ENCODE data around the gene DNAJC9.

Gene DNAJC9

DNA sequence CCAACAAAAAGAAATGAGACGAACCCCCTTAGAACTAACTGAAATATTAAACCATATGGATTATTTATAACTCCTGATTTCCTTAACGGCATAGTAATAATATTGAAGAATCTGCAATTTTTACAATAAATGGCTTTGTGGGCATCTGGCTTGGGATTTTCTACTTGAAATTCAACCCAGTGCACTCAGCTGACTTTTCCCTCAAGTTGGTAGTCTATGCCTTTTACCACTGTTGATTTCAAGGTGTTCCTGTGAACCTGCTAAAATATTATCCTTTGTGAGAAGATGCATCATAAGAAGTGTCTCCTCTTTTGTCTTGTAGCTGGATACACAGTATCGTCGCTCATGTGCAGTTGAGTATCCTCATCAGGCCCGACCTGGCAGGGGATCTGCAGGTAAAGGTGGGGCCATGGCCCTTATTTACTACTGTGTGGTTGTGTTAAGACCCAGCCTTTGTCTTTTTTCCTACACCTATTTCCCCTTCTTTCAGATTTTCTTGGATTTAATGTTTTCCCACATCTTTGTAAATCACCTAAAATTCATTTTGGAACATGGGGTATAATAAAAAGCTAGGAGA lies 8.0 kb downstream of the DNAJC9 start:
- DNase-seq (ENCODE audit: low spot score): no peak

DNA sequence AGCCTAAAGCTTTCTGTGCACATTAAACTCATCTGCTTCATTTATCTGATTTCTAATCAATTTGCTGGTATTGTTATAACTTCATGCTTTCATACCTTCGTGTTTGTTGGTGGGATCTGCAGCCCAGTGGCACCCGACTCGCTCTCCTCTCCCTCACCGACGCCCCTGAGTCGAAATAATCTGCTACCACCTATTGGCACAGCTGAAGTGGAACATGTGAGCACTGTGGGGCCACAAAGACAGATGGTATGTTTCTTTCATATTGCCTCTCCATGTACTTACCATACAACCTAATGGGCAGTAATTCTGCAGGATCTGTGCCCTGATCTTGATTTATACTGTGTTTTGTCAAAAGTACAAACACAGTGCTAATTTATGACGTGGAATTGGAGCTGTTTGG lies 12.4 kb downstream of the DNAJC9 start:
- no peak for DNase-seq (ENCODE audit: low spot score)

DNA sequence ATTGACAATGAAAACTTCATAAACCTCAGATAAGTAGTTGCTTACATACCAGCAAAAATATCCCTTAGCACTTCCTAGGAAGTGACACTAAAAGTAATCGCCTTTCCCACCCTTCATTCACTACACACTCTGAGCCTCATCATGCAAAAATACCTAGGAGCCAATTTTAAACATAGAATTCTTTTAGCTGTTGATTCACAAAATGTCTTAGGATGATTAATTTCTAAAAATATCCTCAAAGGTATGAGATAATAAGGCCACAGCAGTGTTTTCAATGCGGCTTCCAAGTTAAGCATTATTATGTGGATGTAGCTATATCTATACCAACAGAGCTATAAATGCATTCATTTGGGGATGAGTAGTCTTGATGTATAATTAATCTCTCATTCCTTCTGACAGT lies 13.2 kb downstream of the DNAJC9 start:
- DNase-seq (ENCODE audit: low spot score): no peak

DNA sequence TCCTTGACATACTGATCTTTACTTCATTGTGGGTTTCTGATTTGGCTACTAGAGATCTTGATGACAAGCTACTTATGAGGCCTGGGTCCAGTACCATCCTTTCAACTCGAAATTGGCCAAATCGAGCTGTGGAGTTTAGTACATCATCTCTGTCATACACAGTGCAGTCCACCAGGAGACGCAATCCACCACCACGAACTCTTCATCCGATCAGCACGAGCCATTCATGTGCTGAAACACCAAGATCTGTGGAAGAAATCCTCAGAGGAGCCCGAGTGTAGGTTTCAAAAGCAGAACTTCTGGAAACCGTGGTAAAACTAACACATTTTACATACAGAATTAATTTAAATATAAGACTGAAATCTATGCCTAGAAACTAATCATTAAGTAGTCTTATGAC lies 14.2 kb downstream of the DNAJC9 start:
- no peak for DNase-seq (ENCODE audit: low spot score)

DNA sequence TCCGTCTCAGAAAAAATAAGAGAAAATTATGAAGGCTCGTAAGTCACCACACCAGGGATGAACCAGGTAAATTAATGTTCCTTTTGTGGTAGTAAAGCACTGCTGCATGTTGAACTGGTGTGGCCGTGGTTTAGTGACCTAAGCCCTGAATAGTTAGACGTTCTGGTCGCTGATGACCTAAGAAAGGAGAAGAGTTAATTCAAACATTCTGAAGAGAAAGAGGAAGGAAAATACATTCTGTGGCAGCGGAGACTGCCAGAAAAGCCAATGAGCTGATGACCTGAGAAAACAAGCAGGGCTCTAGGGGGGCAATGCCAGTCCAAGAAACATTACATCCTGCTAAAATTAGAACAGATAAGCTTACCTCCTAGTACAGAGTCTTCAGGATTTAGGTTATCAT lies 17.5 kb downstream of the DNAJC9 start:
- no peak for DNase-seq (ENCODE audit: low spot score)

GRCh38 chr10:73228247-73228646 lies 18.8 kb downstream of the DNAJC9 start:
- DNase-seq (ENCODE audit: low spot score): no peak

DNA sequence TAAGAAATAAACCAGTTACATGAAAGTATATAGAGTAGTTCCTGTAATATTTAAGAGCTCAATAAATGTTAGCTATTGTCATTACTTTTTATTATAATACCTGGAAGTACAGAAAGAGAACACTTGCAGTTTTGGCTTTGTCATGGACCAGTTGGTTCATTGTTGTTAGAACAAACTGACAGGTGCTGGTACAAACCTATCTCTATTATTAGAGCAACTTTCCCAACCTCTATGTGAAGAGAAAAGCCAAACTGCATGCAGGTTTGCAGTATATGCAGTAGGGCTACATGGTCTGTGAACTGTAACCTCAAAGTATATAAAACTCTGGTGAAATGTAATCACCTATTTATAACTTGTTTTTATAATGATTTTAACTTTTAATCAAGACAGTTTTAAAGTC lies 20.4 kb downstream of the DNAJC9 start:
- no peak for DNase-seq (ENCODE audit: low spot score)

- DNase-seq (ENCODE audit: low spot score): no peak
Observed at GRCh38 chr10:73225518-73225917, 21.5 kb downstream of the DNAJC9 start.

DNA sequence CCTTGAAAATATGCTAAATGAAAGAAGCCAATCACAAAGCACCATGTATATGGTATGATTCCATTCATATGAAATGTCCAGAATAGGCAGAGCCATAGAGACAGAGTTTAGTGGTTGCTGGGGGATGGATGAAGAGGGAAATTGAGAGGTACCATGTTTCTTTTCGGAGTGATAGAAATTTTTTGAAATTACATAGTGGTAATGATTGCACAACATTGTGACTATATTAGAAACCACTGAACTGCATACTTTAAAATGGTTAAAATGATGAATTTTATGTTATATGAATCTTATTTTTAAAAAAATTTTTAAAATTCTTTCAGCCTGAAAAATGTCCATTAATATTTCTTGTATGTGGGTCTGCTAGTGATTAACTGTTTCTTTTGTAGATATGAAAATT lies 26.1 kb downstream of the DNAJC9 start:
- no peak for DNase-seq (ENCODE audit: low spot score)

GRCh38 chr10:73219384-73219783 lies 27.7 kb downstream of the DNAJC9 start:
- no peak for DNase-seq (ENCODE audit: low spot score)

- DNase-seq (ENCODE audit: low spot score): no peak
Observed at GRCh38 chr10:73218431-73219191, 28.4 kb downstream of the DNAJC9 start.

GRCh38 chr10:73217628-73218027 lies 29.4 kb downstream of the DNAJC9 start:
- no peak for DNase-seq (ENCODE audit: low spot score)

DNA sequence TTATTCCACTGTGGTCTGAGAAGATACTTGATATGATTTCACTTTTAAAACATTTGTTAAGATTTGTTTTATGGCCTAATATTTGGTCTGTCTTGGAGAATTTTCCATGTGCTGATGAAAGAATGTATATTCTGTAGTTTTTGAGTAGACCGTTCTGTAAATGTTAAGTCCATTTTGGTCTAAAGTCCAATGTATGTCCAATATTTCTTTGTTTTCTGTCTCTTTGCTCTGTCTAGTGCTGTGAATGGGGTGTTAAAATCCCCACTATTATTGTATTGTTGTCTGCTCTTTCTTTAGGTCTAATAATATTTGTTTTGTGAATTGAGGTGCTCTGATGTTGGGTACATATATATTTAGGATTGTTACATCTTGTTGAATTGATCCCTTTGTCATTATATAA lies 31.3 kb downstream of the DNAJC9 start:
- no peak for DNase-seq (ENCODE audit: low spot score)

DNA sequence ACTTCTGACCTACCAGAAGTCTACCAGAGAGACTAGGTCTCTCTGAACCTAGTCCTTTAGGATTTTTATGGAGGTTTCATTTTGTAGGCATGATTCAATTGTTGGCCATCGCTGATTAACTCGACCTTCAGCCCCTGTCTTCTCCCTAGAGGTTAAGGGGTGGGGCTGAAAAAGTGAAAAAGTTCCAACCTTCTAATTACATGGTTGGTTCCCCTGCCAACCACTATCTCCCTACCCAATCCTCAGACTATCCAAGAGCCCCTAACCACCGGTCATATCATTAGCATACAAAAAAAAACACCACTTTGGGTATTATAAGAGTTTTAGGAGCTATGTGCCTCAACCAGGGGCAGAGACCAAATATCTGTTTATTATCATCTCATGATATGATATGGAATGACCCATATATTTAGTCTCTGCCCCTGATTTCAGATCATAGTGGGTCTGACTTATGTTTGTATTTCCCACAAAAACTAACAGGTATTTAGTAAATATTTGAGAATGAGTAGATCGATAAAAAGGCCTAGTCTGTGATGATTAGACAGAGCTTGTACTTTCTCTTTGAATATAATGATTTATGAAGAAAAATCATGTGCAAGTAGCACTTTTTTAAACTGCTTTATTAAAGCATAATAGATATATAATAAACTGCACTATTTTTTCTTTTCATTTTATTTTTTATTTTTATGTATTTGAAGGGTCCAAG lies 35.8 kb downstream of the DNAJC9 start:
- no peak for DNase-seq (ENCODE audit: low spot score)

DNA sequence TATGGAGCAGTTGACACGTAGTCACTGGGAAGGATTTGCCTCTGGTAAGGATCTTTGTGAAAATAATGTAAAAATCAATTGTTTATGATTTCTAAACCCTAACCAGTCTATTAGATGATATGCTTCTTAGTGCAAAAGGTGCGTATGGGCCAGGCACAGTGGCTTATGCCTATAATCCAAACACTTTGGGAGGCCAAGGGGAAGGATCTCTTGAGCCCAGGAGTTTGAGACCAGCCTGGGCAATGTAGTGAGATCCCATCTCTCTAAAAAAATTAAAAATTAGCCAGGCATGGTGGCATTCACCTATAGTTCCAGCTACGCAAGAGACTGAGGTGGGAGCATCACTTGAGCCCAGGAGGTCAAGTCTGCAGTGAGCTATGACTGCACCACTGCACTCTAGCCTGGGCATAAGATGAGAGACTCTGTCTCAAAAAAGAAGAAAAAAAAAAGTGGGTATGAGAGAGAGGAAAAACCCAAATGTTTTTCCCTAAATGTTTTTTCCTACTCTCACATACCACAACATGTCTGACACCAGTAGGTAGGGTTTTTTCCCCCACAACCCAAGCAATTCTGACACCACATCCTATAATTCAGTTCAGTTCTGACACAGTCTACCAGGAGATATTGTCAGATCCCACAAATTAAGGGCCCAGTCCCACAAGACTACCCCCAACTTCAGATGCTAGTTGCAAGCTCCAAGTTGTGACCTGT lies 36.5 kb downstream of the DNAJC9 start:
- DNase-seq (ENCODE audit: low spot score): no peak

DNA sequence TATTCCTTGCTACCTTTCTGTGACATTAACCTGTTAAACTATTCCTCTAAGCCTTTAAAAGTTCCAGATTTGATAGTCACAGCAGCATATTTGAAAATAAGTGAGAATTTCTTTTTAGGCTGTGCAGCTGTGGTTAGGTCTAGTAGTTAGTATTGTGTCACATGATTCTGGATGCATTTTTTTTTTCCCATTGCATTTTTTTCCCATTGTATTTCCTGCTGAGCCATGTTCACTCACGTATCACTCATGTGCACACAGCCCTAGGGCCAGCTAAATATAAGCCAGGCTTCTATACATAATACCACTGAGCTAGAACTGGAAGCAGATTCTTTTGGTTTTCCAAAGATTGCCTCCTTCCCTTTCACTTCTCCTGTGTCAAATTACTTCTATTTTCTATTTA lies 37.4 kb downstream of the DNAJC9 start:
- DNase-seq (ENCODE audit: low spot score): no peak

DNA sequence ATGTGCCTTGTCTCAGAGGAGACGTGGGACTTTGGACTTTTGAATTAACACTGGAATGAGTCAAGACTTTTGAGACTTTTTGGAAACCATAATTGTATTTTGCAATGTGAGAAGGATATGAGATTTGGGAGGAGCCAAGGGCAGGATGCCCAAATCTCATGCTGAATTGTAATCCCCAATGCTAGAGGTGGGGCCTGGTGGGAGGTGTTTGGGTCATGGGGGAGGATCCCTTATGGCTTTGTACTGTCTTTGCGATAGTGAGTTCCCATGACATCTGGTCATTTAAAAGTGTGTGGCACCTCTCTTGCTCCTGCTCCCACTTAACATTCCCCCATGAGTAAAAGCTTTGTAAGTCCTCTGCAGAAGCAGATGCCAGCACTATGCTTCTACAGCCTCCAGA lies 39.2 kb downstream of the DNAJC9 start:
- no peak for DNase-seq (ENCODE audit: low spot score)

DNA sequence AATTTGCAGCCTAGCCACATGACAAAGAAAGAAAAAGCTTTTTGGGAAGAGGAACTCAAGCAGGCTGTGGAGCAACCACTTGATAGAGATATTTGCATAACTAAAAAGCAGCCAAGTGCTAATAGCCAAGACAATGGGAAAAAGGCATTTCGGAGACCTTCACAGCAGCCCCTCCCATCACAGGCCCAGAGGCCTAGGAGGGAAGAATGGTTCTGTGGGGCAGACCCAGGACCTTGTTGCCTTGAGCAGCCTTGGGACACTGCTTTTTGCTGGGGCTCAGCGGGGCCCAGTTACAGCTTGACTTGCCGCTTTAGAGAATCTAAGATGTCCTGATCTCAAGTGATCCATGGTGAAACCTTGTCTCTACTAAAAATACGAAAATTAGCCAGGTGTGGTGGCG lies 40.7 kb downstream of the DNAJC9 start:
- DNase-seq (ENCODE audit: low spot score): no peak

GRCh38 chr10:73205890-73206289 lies 41.2 kb downstream of the DNAJC9 start:
- no peak for DNase-seq (ENCODE audit: low spot score)

- no peak for DNase-seq (ENCODE audit: low spot score)
Observed at GRCh38 chr10:73205081-73205480, 42.0 kb downstream of the DNAJC9 start.
